HFF-Myc (cell line): ENCODE results near the gene LPAR2.
"Not testable (repeated sequence)": the region's sequence is repeated elsewhere in the genome, so short reads cannot be mapped to it uniquely, and the experiment has no call there.

Experiments used
- DNase-seq: peaks from one replicate; pipeline ENCODE4 v3.0.0-alpha.2; 2011; ENCODE audit warnings: low read depth; ENCODE audit errors: extremely low read depth
- H3K4me3 ChIP-seq: replicated peaks from 2 replicates; pipeline ENCODE4 v1.5.1; 2011; ENCODE audit warnings: low read depth, mild to moderate bottlenecking, control low read depth, low read length
- TF ChIP-seq, protein P1 (sequence below): IDR thresholded peaks from 2 replicates; pipeline ENCODE4 v1.5.1; 2012; ENCODE audit warnings: mild to moderate bottlenecking, low read depth, low read length, control low read depth; ENCODE audit errors: missing control alignments

LPAR2 gene

GRCh38 chr19:19606021-19606420 is 22.0 kb downstream of the LPAR2 start:
- TF ChIP-seq, protein P1, sequence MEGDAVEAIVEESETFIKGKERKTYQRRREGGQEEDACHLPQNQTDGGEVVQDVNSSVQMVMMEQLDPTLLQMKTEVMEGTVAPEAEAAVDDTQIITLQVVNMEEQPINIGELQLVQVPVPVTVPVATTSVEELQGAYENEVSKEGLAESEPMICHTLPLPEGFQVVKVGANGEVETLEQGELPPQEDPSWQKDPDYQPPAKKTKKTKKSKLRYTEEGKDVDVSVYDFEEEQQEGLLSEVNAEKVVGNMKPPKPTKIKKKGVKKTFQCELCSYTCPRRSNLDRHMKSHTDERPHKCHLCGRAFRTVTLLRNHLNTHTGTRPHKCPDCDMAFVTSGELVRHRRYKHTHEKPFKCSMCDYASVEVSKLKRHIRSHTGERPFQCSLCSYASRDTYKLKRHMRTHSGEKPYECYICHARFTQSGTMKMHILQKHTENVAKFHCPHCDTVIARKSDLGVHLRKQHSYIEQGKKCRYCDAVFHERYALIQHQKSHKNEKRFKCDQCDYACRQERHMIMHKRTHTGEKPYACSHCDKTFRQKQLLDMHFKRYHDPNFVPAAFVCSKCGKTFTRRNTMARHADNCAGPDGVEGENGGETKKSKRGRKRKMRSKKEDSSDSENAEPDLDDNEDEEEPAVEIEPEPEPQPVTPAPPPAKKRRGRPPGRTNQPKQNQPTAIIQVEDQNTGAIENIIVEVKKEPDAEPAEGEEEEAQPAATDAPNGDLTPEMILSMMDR = no peak
- DNase-seq = no peak
- no peak overlapping the region for H3K4me3 ChIP-seq

DNA sequence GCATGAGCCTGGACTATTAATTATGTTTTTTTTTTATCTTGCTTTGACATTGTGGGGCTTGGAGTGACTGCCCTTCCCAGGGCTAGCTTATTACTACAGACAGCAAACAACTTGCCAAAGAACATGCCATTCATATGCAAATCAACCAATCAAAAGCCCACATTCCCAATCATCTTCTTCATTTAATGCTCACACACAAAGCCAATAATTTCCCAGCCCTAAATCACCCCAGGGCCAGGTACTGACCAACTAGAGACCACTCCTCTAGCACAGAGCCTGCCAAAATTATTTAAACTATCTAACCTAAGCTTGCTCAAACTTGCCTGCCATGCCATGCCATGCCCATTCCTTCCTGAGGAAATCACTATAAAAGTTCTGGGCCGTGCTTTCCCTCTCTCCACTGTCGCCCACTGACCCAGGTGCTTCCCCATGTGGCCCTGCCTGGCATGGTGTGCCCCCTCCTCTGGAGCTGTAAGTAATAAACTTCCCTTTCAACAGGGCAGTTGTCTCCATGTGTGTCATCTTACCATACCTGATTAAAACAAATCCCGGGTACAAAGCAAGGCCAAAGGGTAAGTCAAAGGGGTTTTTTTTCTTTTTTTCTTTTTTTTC is 25.2 kb downstream of the LPAR2 start:
- no peak overlapping the region for H3K4me3 ChIP-seq
- no peak for DNase-seq
- TF ChIP-seq, protein P1 = no peak

GRCh38 chr19:19602136-19602712 is 25.8 kb downstream of the LPAR2 start:
- TF ChIP-seq, protein P1 = no peak
- DNase-seq = no peak
- no peak overlapping the region for H3K4me3 ChIP-seq

DNA sequence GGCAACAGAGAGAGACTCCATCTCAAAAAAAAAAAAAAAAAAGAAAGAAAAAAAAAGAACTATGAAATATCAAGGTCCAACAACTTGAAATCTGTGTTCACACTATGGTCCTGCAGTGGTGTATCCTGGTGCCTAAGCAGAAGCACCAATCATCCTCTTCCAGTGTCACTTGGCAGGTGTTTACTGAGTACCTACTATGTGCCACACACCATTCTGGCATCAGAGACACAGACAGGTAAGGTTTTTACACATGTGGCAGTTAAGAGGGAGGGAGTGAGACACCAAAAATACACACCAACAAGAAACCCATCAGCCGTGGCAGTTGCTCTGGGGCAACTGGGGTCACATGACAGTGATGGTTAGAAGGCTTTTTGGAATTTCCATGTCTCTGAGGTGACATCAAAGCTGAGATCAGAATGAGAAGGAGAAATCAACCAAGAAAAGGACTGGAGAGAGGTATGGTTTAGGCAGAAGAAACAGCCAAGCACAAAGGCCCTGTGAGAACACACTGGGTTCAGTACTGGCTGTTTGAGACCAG is 27.2 kb downstream of the LPAR2 start:
- TF ChIP-seq, protein P1 = no peak
- no peak for DNase-seq
- H3K4me3 ChIP-seq = no peak overlapping the region

DNA sequence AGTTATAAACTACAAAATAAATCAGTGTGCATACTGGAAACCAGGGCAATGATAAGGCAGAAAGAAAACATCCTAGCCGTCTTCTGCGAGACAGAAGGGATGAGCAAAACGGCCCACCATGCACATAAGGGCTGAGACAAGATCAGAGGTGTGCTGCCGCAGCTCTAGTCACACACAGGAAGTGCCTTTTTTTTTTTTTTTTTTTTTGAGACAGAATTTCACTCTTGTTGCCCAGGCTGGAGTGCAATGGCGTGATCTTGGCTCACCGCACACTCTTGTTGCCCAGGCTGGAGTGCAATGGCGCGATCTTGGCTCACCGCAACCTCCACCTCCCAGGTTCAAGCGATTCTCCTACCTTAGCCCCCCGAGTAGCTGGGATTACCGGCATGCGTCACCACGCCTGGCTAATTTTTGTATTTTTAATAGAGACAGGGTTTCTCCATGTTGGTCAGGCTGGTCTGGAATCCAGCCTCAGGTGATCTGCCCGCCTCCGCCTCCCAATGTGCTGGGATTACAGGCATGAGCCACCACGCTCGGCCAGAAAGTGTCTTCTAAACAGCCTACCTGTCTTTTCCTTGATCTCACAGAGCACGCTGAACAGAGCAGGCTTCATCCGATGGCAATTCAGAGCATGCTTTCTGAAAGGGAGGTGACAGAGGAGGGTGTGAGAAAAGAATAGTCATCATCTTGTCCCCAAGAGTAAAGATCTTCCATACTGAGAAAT is 29.1 kb downstream of the LPAR2 start:
- DNase-seq, H3K4me3 ChIP-seq: not testable (repeated sequence)

GRCh38 chr19:19597809-19598306 is 30.2 kb downstream of the LPAR2 start:
- DNase-seq = no peak
- TF ChIP-seq, protein P1 = no peak
- H3K4me3 ChIP-seq = no peak overlapping the region

DNA sequence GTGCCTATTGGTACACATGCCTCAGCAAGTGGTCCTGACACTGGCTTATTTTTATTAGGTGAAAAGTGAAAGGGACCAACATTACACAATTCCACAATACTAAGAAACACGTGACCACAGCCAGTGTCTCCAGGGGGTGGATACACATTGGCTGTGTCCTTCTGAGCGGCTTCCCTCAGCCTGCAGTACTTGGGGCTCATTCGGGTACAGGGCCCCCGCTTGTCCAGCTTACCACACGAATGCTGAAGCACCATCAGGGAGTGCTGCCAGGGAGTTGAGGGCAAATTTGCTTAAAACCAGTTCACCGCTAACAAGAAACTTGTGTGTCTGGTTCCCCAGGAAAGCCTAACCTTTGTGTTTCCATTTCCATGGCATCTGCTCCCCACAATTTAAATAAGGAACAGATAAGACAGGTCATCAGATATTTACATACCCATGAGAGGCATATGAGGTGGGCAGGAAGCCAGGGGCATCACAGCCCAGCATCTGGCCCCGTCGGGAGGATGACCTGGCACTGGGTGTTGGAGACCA is 32.8 kb downstream of the LPAR2 start:
- peak; percentile 32 for DNase-seq
- TF ChIP-seq, protein P1 = no peak
- no peak overlapping the region for H3K4me3 ChIP-seq
